SK-N-SH (cell line): ENCODE results near the gene PAPPA2. TPM values are rescaled to one million over a fixed set of nuclear protein-coding genes. Genes with fewer than 3 reads are reported as not detected.

ENCODE experiments used
- CTCF ChIA-PET: fragments of 300-600, 350-600 bp; formaldehyde crosslinking; extraction: SDS; loops from one replicate; lab custom pipeline; 2021; lab: Yijun Ruan, JAX
- POLR2A ChIA-PET: fragments of 350-600 bp; sonication (Branson Sonifier 250); formaldehyde crosslinking; extraction: SDS; loops from one replicate; lab custom pipeline; 2020; ENCODE audit warnings: antibody characterized with exemption, inconsistent platforms; lab: Yijun Ruan, JAX
- DNase-seq: peaks from one replicate; pipeline ENCODE4 v3.0.0; 2012
- H2AFZ ChIP-seq: fragments of 200-600 bp; sonication (generic); 2 replicates; pipeline ENCODE4 v1.8.1; 2016; ENCODE audit warnings: antibody characterized with exemption, mild to moderate bottlenecking, low read depth
- H3F3A ChIP-seq: fragments of 200-600 bp; sonication (generic); replicated peaks from 2 replicates; pipeline ENCODE3; 2016; ENCODE audit warnings: antibody characterized with exemption, mild to moderate bottlenecking; ENCODE audit not compliant: insufficient read depth
- H3K27ac ChIP-seq, 2 experiments: fragments of 200-500 bp in 1 of 2; fragments of 200-600 bp in 1 of 2; sonication (Bioruptor generic) in 1 of 2; sonication (generic), shearing (Covaris generic) in 1 of 2; 2 replicates each; pipeline versions ENCODE4 v1.5.1 to v1.6.1; 2014 to 2016; ENCODE audit warnings: low read depth in 2 of 2, inconsistent platforms in 1 of 2, low read length in 1 of 2, mild to moderate bottlenecking in 1 of 2, mixed read lengths in 1 of 2
- H3K27me3 ChIP-seq: fragments of 200-600 bp; sonication (generic), shearing (Covaris generic); 2 replicates; pipeline ENCODE4 v1.6.1; 2016; ENCODE audit warnings: mixed run types; ENCODE audit not compliant: insufficient read depth
- H3K36me3 ChIP-seq, 2 experiments: fragments of 200-500 bp in 1 of 2; fragments of 200-600 bp in 1 of 2; sonication (Bioruptor generic) in 1 of 2; sonication (generic) in 1 of 2; replicated peaks in 1 of 2; 2 replicates each; pipeline versions ENCODE3 to v1.5.1; 2014 to 2016; ENCODE audit warnings: low read length in 1 of 2, mild to moderate bottlenecking in 1 of 2; ENCODE audit not compliant: insufficient read depth in 2 of 2, control insufficient read depth in 1 of 2
- H3K4me1 ChIP-seq, 2 experiments: fragments of 200-500 bp in 1 of 2; fragments of 200-600 bp in 1 of 2; sonication (Bioruptor generic) in 1 of 2; sonication (generic), shearing (Covaris generic) in 1 of 2; 2 replicates each; pipeline versions ENCODE4 v1.5.1 to v1.6.1; 2014 to 2016; ENCODE audit warnings: low read depth in 1 of 2, low read length in 1 of 2, mixed run types in 1 of 2; ENCODE audit not compliant: insufficient read depth in 2 of 2, control insufficient read depth in 1 of 2
- H3K4me2 ChIP-seq: fragments of 200-600 bp; sonication (generic), shearing (Covaris generic); 2 replicates; pipeline ENCODE4 v1.6.1; 2017; ENCODE audit warnings: mixed run types
- H3K4me3 ChIP-seq, 2 experiments: fragments of 200-500 bp in 1 of 2; fragments of 200-600 bp in 1 of 2; sonication (Bioruptor generic) in 1 of 2; sonication (generic), shearing (Covaris generic) in 1 of 2; 2 replicates each; pipeline versions ENCODE4 v1.5.1 to v1.8.1; 2014 to 2016; ENCODE audit warnings: low read depth in 2 of 2, inconsistent platforms in 1 of 2, low read length in 1 of 2, mild to moderate bottlenecking in 1 of 2, mixed read lengths in 1 of 2, moderate library complexity in 1 of 2
- H3K79me2 ChIP-seq: fragments of 200-600 bp; sonication (generic); 2 replicates; pipeline ENCODE4 v1.8.1; 2017; ENCODE audit warnings: mild to moderate bottlenecking; ENCODE audit not compliant: insufficient read depth
- H3K9ac ChIP-seq: fragments of 200-600 bp; sonication (generic); 2 replicates; pipeline ENCODE4 v1.6.1; 2017; ENCODE audit warnings: mixed run types
- H3K9me2 ChIP-seq: fragments of 200-600 bp; sonication (generic); 2 replicates; pipeline ENCODE4 v1.6.1; 2017; ENCODE audit warnings: mixed run types
- H3K9me3 ChIP-seq: fragments of 200-600 bp; sonication (generic); 2 replicates; pipeline ENCODE4 v1.6.1; 2017; ENCODE audit warnings: mixed run types, mild to moderate bottlenecking, moderate library complexity
- H4K20me1 ChIP-seq: fragments of 200-600 bp; sonication (generic); 2 replicates; pipeline ENCODE4 v1.6.1; 2017; ENCODE audit warnings: mild to moderate bottlenecking, mixed run types; ENCODE audit not compliant: insufficient read depth
- EP300 ChIP-seq, 2 experiments: IDR thresholded peaks; 2 replicates each; pipeline versions ENCODE4 v1.4.0 to v1.6.1; 2012; ENCODE audit warnings: borderline replicate concordance in 1 of 2, low read depth in 1 of 2, low read length in 1 of 2
- EZH2phosphoT487 ChIP-seq: fragments of 200-600 bp; sonication (generic); IDR thresholded peaks from 2 replicates; pipeline ENCODE4 v1.6.1; 2017; ENCODE audit warnings: low read depth, mixed run types, mild to moderate bottlenecking, antibody characterized with exemption, moderate library complexity, borderline replicate concordance
- FOXJ3 ChIP-seq: sonication (generic); formaldehyde crosslinking; IDR thresholded peaks from 2 replicates; pipeline ENCODE4 v1.5.1; 2020; ENCODE audit warnings: mild to moderate bottlenecking, missing genetic modification reagents
- GABPA ChIP-seq: IDR thresholded peaks from 2 replicates; pipeline ENCODE4 v1.4.0; 2012; ENCODE audit warnings: low read depth, mild to moderate bottlenecking
- JUND ChIP-seq: IDR thresholded peaks from 2 replicates; pipeline ENCODE4 v1.4.0; 2012
- MXI1 ChIP-seq: IDR thresholded peaks from 2 replicates; pipeline ENCODE4 v1.6.1; 2012; ENCODE audit warnings: mild to moderate bottlenecking, low read depth, low read length, improper control_type of control experiment
- NRF1 ChIP-seq: IDR thresholded peaks from 2 replicates; pipeline ENCODE4 v1.6.1; 2012; ENCODE audit warnings: low read depth, mild to moderate bottlenecking, low read length
- POLR2AphosphoS5 ChIP-seq: IDR thresholded peaks from 2 replicates; pipeline ENCODE4 v1.6.1; 2012; ENCODE audit warnings: low read depth, low read length
- RAD21 ChIP-seq: IDR thresholded peaks from 2 replicates; pipeline ENCODE4 v1.6.1; 2012; ENCODE audit warnings: mild to moderate bottlenecking, low read length
- SIN3A ChIP-seq: IDR thresholded peaks from 2 replicates; pipeline ENCODE4 v1.6.1; 2012; ENCODE audit warnings: low read depth, mild to moderate bottlenecking, low read length, moderate library complexity, borderline replicate concordance
- SMC3 ChIP-seq: IDR thresholded peaks from 2 replicates; pipeline ENCODE4 v1.6.1; 2012; ENCODE audit warnings: low read depth, low read length, improper control_type of control experiment
- TAF1 ChIP-seq: IDR thresholded peaks from 2 replicates; pipeline ENCODE4 v1.6.1; 2012; ENCODE audit warnings: low read depth, mild to moderate bottlenecking, low read length, moderate library complexity, borderline replicate concordance
- YY1 ChIP-seq: IDR thresholded peaks from 2 replicates; pipeline ENCODE4 v1.4.0; 2012; ENCODE audit warnings: low read depth, mild to moderate bottlenecking
- WGBS: methylation state at CpG from one replicate; pipeline ENCODE4 v1.1.6; 2017; ENCODE audit warnings: low lambda C conversion rate; 5-methylcytosine and 5-hydroxymethylcytosine counted together
- polyA plus RNA-seq, 3 experiments: library from polyadenylated mRNA; depleted of rRNA; stranded (reverse); fragments of >200 nt; gene quantifications; 2 replicates each; pipeline ENCODE4 v1.2.3, GENCODE V29; 2012
- TF ChIP-seq, protein P1 (sequence below): IDR thresholded peaks from 2 replicates; pipeline ENCODE4 v1.6.1; 2012; ENCODE audit warnings: mild to moderate bottlenecking, low read depth, low read length, moderate library complexity
- TF ChIP-seq, protein P2 (sequence below): IDR thresholded peaks from 2 replicates; pipeline ENCODE4; 2012
- TF ChIP-seq, protein P3 (sequence below): fragments of 200-600 bp; sonication (generic); IDR thresholded peaks from 2 replicates; pipeline ENCODE4 v1.6.1; 2017; ENCODE audit warnings: antibody characterized with exemption, mild to moderate bottlenecking, moderate library complexity
- TF ChIP-seq, protein P4 (sequence below): IDR thresholded peaks from 2 replicates; pipeline ENCODE4 v1.4.0; 2012; ENCODE audit warnings: low read depth, borderline replicate concordance

The PAPPA2 gene
- polyA plus RNA-seq, 1 of the 3 experiments (the other 2 are of a cell fraction), result 0.02 TPM

DNA sequence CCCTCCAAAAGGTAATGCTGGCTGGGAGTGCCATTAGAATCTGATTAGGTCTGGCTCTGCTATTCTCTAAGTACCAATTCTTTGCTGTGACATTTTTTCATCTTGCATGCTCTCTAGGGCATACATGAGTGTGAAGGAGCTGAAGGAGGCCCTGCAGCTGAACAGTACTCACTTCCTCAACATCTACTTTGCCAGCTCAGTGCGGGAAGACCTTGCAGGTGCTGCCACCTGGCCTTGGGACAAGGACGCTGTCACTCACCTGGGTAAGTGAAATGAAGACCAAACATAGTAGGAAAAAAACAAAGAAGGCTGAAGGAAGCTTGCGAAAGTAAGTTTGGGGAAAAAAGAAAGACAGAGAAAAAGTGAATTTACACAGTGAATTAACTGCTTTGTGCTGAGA, 207.9 kb downstream of the PAPPA2 start:
- ChIA-PET CTCF (no interaction called here), POLR2A (no interaction called here)
- Histone ChIP-seq H3K9me3 (no peaks in the 10 kb centered on the region), H3K9me2 (no peaks in the 10 kb centered on the region), H4K20me1 (no peaks in the 10 kb centered on the region), H3K4me3 (no peak overlapping the region), H3K4me1 (no peaks in the 10 kb centered on the region), H3K27me3 (no peaks in the 10 kb centered on the region), H3K36me3 (no peaks in the 10 kb centered on the region), H3K79me2 (no peaks in the 10 kb centered on the region), H3K9ac (no peak overlapping the region), H3K27ac (no peak overlapping the region), H3F3A (no peaks in the 10 kb centered on the region), H2AFZ (no peak overlapping the region), H3K4me2 (no peak overlapping the region)
- WGBS, result 24% methylated on average over 3 of the region's 3 CpGs
- TF ChIP-seq MXI1 (no peak), SMC3 (no peak), EP300 (IDR thresholded peaks at IDR 0.05; ENCODE audit: borderline replicate concordance in 1 of 2, low read depth in 1 of 2, low read length in 1 of 2) (no peak), NRF1 (no peak), FOXJ3 (CRISPR knock-in tag) (no peak), GABPA (no peak), YY1 (no peak), EZH2phosphoT487 (no peak), POLR2AphosphoS5 (no peak), JUND (no peak), RAD21 (no peak), TAF1 (no peak), SIN3A (no peak)
- TF ChIP-seq, protein P1, sequence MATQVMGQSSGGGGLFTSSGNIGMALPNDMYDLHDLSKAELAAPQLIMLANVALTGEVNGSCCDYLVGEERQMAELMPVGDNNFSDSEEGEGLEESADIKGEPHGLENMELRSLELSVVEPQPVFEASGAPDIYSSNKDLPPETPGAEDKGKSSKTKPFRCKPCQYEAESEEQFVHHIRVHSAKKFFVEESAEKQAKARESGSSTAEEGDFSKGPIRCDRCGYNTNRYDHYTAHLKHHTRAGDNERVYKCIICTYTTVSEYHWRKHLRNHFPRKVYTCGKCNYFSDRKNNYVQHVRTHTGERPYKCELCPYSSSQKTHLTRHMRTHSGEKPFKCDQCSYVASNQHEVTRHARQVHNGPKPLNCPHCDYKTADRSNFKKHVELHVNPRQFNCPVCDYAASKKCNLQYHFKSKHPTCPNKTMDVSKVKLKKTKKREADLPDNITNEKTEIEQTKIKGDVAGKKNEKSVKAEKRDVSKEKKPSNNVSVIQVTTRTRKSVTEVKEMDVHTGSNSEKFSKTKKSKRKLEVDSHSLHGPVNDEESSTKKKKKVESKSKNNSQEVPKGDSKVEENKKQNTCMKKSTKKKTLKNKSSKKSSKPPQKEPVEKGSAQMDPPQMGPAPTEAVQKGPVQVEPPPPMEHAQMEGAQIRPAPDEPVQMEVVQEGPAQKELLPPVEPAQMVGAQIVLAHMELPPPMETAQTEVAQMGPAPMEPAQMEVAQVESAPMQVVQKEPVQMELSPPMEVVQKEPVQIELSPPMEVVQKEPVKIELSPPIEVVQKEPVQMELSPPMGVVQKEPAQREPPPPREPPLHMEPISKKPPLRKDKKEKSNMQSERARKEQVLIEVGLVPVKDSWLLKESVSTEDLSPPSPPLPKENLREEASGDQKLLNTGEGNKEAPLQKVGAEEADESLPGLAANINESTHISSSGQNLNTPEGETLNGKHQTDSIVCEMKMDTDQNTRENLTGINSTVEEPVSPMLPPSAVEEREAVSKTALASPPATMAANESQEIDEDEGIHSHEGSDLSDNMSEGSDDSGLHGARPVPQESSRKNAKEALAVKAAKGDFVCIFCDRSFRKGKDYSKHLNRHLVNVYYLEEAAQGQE, result no peak
- TF ChIP-seq, protein P2, sequence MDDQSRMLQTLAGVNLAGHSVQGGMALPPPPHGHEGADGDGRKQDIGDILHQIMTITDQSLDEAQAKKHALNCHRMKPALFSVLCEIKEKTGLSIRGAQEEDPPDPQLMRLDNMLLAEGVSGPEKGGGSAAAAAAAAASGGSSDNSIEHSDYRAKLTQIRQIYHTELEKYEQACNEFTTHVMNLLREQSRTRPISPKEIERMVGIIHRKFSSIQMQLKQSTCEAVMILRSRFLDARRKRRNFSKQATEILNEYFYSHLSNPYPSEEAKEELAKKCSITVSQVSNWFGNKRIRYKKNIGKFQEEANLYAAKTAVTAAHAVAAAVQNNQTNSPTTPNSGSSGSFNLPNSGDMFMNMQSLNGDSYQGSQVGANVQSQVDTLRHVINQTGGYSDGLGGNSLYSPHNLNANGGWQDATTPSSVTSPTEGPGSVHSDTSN, result no peak
- TF ChIP-seq, protein P3, sequence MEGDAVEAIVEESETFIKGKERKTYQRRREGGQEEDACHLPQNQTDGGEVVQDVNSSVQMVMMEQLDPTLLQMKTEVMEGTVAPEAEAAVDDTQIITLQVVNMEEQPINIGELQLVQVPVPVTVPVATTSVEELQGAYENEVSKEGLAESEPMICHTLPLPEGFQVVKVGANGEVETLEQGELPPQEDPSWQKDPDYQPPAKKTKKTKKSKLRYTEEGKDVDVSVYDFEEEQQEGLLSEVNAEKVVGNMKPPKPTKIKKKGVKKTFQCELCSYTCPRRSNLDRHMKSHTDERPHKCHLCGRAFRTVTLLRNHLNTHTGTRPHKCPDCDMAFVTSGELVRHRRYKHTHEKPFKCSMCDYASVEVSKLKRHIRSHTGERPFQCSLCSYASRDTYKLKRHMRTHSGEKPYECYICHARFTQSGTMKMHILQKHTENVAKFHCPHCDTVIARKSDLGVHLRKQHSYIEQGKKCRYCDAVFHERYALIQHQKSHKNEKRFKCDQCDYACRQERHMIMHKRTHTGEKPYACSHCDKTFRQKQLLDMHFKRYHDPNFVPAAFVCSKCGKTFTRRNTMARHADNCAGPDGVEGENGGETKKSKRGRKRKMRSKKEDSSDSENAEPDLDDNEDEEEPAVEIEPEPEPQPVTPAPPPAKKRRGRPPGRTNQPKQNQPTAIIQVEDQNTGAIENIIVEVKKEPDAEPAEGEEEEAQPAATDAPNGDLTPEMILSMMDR, result no peak
- TF ChIP-seq, protein P4, sequence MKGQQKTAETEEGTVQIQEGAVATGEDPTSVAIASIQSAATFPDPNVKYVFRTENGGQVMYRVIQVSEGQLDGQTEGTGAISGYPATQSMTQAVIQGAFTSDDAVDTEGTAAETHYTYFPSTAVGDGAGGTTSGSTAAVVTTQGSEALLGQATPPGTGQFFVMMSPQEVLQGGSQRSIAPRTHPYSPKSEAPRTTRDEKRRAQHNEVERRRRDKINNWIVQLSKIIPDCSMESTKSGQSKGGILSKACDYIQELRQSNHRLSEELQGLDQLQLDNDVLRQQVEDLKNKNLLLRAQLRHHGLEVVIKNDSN, result no peak
- DNase-seq, result no peak
